Fibroblast of lung (primary cell): Measurements from ENCODE around the gene C1QTNF5. TPM values are rescaled to one million over a fixed set of nuclear protein-coding genes. Genes with fewer than 3 reads are reported as not detected.

Source experiments
- DNase-seq, 2 donors: peaks; one replicate each; pipeline versions ENCODE4 v3.0.0 to v3.0.0-alpha.2; 2010; ENCODE audit warnings: low read depth in 2 of 2
- H2AFZ ChIP-seq: 2 replicates; pipeline ENCODE4 v1.5.1; 2012; ENCODE audit warnings: low read length, control low read depth, inconsistent platforms
- H3K27ac ChIP-seq: 2 replicates; pipeline ENCODE4 v1.5.1; 2011; ENCODE audit warnings: low read length, control low read depth; ENCODE audit not compliant: insufficient read depth
- H3K27me3 ChIP-seq: 2 replicates; pipeline ENCODE4 v1.5.1; 2011; ENCODE audit warnings: mild to moderate bottlenecking, low read length; ENCODE audit not compliant: control insufficient read depth, insufficient read depth
- H3K36me3 ChIP-seq: 2 replicates; pipeline ENCODE4 v1.5.1; 2011; ENCODE audit warnings: low read length; ENCODE audit not compliant: control insufficient read depth, insufficient read depth
- H3K4me1 ChIP-seq: 2 replicates; pipeline ENCODE4 v1.5.1; 2011; ENCODE audit warnings: low read length; ENCODE audit not compliant: control insufficient read depth, insufficient read depth; ENCODE audit errors: extremely low read depth
- H3K4me2 ChIP-seq: 2 replicates; pipeline ENCODE4 v1.5.1; 2011; ENCODE audit warnings: low read length, control low read depth; ENCODE audit not compliant: insufficient read depth; ENCODE audit errors: extremely low read depth
- H3K4me3 ChIP-seq, 4 experiments: fragments of 200-600 bp in 1 of 4; sonication (generic) in 1 of 4; replicated peaks in 1 of 4; 2 replicates each; pipeline ENCODE4 v1.5.1; 2011 to 2016; ENCODE audit warnings: low read length in 4 of 4, low read depth in 3 of 4, mild to moderate bottlenecking in 3 of 4, control low read depth in 2 of 4, inconsistent platforms in 1 of 4, mixed read lengths in 1 of 4; ENCODE audit not compliant: insufficient read depth in 1 of 4; ENCODE audit errors: control extremely low read depth in 1 of 4
- H3K79me2 ChIP-seq: 2 replicates; pipeline ENCODE4 v1.5.1; 2012; ENCODE audit warnings: mild to moderate bottlenecking, low read length, inconsistent platforms; ENCODE audit not compliant: control insufficient read depth, insufficient read depth
- H3K9ac ChIP-seq: 2 replicates; pipeline ENCODE4 v1.5.1; 2011; ENCODE audit warnings: mild to moderate bottlenecking, low read length, control low read depth; ENCODE audit not compliant: insufficient read depth
- H3K9me3 ChIP-seq: 2 replicates; pipeline ENCODE4 v1.5.1; 2012; ENCODE audit warnings: low read depth, low read length; ENCODE audit not compliant: control insufficient read depth, insufficient read depth
- H4K20me1 ChIP-seq: 2 replicates; pipeline ENCODE4 v1.5.1; 2011; ENCODE audit warnings: low read length; ENCODE audit not compliant: control insufficient read depth, insufficient read depth; ENCODE audit errors: extremely low read depth
- CTCF ChIP-seq, 2 donors: IDR thresholded peaks in 1 of 2; conservative IDR thresholded peaks in 1 of 2; 1 replicate in 1 of 2; 2 replicates in 1 of 2; pipeline ENCODE4 v1.5.1; 2011 to 2012; ENCODE audit warnings: low read length in 2 of 2, control low read depth in 1 of 2, inconsistent platforms in 1 of 2, low read depth in 1 of 2, mild to moderate bottlenecking in 1 of 2
- EZH2 ChIP-seq: IDR thresholded peaks from 2 replicates; pipeline ENCODE4 v1.5.1; 2012; ENCODE audit warnings: low read length, control low read depth, mild to moderate bottlenecking; ENCODE audit errors: missing control alignments
- polyA plus RNA-seq, 2 donors: library from polyadenylated mRNA; depleted of rRNA in 1 of 2; stranded (reverse) in 1 of 2; unstranded in 1 of 2; fragments of >200 nt; gene quantifications; 2 replicates each; pipeline ENCODE4 v1.2.1, GENCODE V29; 2011 to 2012; ENCODE audit warnings: missing spikeins in 1 of 2
- total RNA-seq: library from RNA; depleted of rRNA; stranded (reverse); fragments of >200 nt; gene quantifications from 2 replicates; pipeline ENCODE4 v1.2.1, GENCODE V29; 2014

C1QTNF5 gene
- total and polyA plus RNA-seq, 2 donors (not counting 1 experiment from before 2014, with no cell fraction given): 13.4 to 32.0 TPM

DNA sequence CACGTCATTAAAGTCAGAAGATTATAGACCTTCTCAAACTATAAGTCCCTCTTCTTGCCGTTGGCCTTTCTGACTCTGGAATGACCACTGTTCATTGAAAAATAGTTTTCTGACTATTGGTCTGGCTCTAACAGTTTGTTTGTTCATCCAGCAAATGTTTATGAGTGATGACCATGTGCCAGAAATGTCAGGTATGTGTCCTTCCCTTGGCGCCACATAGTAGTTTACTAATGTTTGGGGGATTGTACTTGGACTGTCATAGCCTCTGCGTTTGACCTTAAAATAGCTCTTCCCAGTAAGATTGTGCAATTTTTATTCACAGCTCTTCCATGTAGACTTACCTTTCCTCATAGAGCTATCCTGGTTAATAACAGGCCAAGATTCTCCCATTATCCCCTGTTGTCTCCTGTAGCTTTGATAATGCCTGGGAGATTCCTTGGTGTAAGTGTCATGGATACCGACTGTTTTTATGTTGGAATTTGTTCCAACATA is 37.4 kb downstream of the C1QTNF5 start:
- no peaks in the 10 kb centered on the region for H3K79me2 ChIP-seq
- peaks cover 7% of the 10 kb centered on the region for H3K36me3 ChIP-seq
- H3K27ac ChIP-seq: no peak overlapping the region
- no peaks in the 10 kb centered on the region for H4K20me1 ChIP-seq
- TF ChIP-seq EZH2 (no peak), CTCF (conservative IDR thresholded peaks at IDR 0.05 in 1 of 2, IDR thresholded peaks at IDR 0.05 in 1 of 2; ENCODE audit: low read depth in 1 of 2, low read length in 2 of 2) (no peak)
- no peak for DNase-seq
- H3K9me3 ChIP-seq: no peaks in the 10 kb centered on the region
- no peaks in the 10 kb centered on the region for H3K27me3 ChIP-seq
- H3K4me2 ChIP-seq: no peak overlapping the region
- H3K4me3 ChIP-seq: no peak overlapping the region
- no peak overlapping the region for H3K9ac ChIP-seq
- H2AFZ ChIP-seq: no peak overlapping the region
- peaks cover 5% of the 10 kb centered on the region for H3K4me1 ChIP-seq

DNA sequence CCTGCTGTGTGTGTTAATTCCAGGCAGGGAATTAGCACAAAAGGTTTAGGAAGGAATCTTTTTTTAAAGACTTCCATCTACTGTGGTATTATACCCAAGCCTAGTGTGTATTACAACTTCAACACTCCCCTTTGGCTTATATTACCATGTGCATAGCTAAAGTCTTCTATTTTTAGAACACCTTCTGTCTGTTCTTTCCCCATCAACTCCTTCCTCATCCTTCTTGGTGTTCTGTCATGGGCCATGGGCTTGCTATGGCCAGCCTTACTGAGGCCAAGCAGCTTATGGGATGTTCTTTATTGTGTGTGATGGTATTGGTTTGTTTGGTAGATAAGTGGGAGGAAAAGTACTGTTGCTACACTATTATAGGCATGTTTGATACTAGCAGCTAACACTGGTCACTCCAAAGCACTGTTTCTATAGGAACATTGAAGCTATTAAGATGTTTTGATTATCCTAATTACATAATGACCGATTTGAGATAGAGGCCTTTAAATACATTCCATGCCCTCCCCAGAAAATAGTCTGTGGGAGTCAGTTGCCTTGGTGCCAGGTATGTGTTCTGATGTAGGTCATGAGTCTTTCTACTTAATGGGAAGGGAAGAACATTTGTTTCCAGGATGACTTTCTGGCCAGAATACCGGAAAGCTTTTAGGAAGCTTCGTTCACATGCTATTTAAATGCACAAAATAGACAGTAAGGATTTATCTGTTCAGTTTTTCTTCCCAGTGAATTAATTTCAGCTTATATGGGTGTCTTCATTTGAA is 40.3 kb downstream of the C1QTNF5 start:
- no peak for TF ChIP-seq CTCF (conservative IDR thresholded peaks at IDR 0.05 in 1 of 2, IDR thresholded peaks at IDR 0.05 in 1 of 2; ENCODE audit: low read depth in 1 of 2, low read length in 2 of 2)
- TF ChIP-seq EZH2: no peak
- no peak for DNase-seq
- no peaks in the 10 kb centered on the region for H3K4me1 ChIP-seq
- H4K20me1 ChIP-seq: no peaks in the 10 kb centered on the region
- no peaks in the 10 kb centered on the region for H3K27me3 ChIP-seq
- H3K9ac ChIP-seq: no peak overlapping the region
- H3K79me2 ChIP-seq: no peaks in the 10 kb centered on the region
- H3K9me3 ChIP-seq: no peaks in the 10 kb centered on the region
- H3K36me3 ChIP-seq: peaks cover 4% of the 10 kb centered on the region
- no peak overlapping the region for H3K4me2 ChIP-seq
- no peak overlapping the region for H2AFZ ChIP-seq
- no peak overlapping the region for H3K27ac ChIP-seq
- no peak overlapping the region for H3K4me3 ChIP-seq

GRCh38 chr11:119299416-119299815 is 41.3 kb downstream of the C1QTNF5 start:
- H3K9ac ChIP-seq: no peak overlapping the region
- no peak overlapping the region for H3K4me2 ChIP-seq
- no peaks in the 10 kb centered on the region for H3K27me3 ChIP-seq
- H3K36me3 ChIP-seq: peaks cover 4% of the 10 kb centered on the region
- H4K20me1 ChIP-seq: no peaks in the 10 kb centered on the region
- no peaks in the 10 kb centered on the region for H3K9me3 ChIP-seq
- H2AFZ ChIP-seq: no peak overlapping the region
- no peaks in the 10 kb centered on the region for H3K4me1 ChIP-seq
- H3K79me2 ChIP-seq: no peaks in the 10 kb centered on the region
- no peak overlapping the region for H3K27ac ChIP-seq
- DNase-seq: no peak
- TF ChIP-seq EZH2 (no peak), CTCF (conservative IDR thresholded peaks at IDR 0.05 in 1 of 2, IDR thresholded peaks at IDR 0.05 in 1 of 2; ENCODE audit: low read depth in 1 of 2, low read length in 2 of 2) (no peak)
- no peak overlapping the region for H3K4me3 ChIP-seq
